ENCODE results near the gene PPCS. TPM values are rescaled to one million over a fixed set of nuclear protein-coding genes. Genes with fewer than 3 reads are reported as not detected.

The PPCS gene
- total RNA-seq, 1 donor from 2014 or later: 32.6 TPM

GRCh38 chr1:42450061-42450460 is 6.3 kb upstream of the PPCS start:
- Mint-ChIP-seq H3K27ac (ENCODE audit: unreplicated experiment) (no peak overlapping the region), H3K9me3 (no peaks in the 10 kb centered on the region), H3K4me3 (no peak overlapping the region), H3K27me3 (ENCODE audit: low read depth) (peaks cover 17% of the 10 kb centered on the region), H3K4me1 (no peaks in the 10 kb centered on the region), H3K36me3 (ENCODE audit: low read depth) (no peaks in the 10 kb centered on the region)
- no peak for TF ChIP-seq CTCF (conservative IDR thresholded peaks at IDR 0.05)
- no peak for DNase-seq (ENCODE audit: low read depth, low spot score)

GRCh38 chr1:42453386-42453785 is 3.0 kb upstream of the PPCS start:
- Mint-ChIP-seq H3K27me3 (ENCODE audit: low read depth) (peaks cover 14% of the 10 kb centered on the region), H3K9me3 (no peaks in the 10 kb centered on the region), H3K27ac (ENCODE audit: unreplicated experiment) (no peak overlapping the region), H3K4me3 (peak overlapping the region; percentile 39), H3K36me3 (ENCODE audit: low read depth) (peaks cover 3% of the 10 kb centered on the region), H3K4me1 (peaks cover 23% of the 10 kb centered on the region)
- TF ChIP-seq CTCF (conservative IDR thresholded peaks at IDR 0.05): no peak
- DNase-seq (ENCODE audit: low read depth, low spot score): no peak

- Mint-ChIP-seq H3K4me3 (peak overlapping the region; percentile 61), H3K27ac (ENCODE audit: unreplicated experiment) (no peak overlapping the region), H3K9me3 (no peaks in the 10 kb centered on the region), H3K36me3 (ENCODE audit: low read depth) (peaks cover 3% of the 10 kb centered on the region), H3K27me3 (ENCODE audit: low read depth) (peaks cover 14% of the 10 kb centered on the region), H3K4me1 (peaks cover 23% of the 10 kb centered on the region)
- no peak for DNase-seq (ENCODE audit: low read depth, low spot score)
- no peak for TF ChIP-seq CTCF (conservative IDR thresholded peaks at IDR 0.05)
These were observed 1.9 kb upstream of the PPCS start for GRCh38 chr1:42454403-42454802.

- peak; percentile 38 for DNase-seq (ENCODE audit: low read depth, low spot score)
- Mint-ChIP-seq H3K27me3 (ENCODE audit: low read depth) (peaks cover 10% of the 10 kb centered on the region), H3K27ac (ENCODE audit: unreplicated experiment) (peak overlapping the region; percentile 68), H3K36me3 (ENCODE audit: low read depth) (peaks cover 3% of the 10 kb centered on the region), H3K4me3 (peak overlapping the region; percentile 90), H3K4me1 (peaks cover 24% of the 10 kb centered on the region), H3K9me3 (no peaks in the 10 kb centered on the region)
- TF ChIP-seq CTCF (conservative IDR thresholded peaks at IDR 0.05): no peak
These were observed 379 bp downstream of the PPCS start for GRCh38 chr1:42456754-42457089.

- H3K36me3 Mint-ChIP-seq (ENCODE audit: low read depth): peaks cover 3% of the 10 kb centered on the region
- peak overlapping the region; percentile 39 for H3K4me3 Mint-ChIP-seq
- H3K9me3 Mint-ChIP-seq: no peaks in the 10 kb centered on the region
- no peak for DNase-seq (ENCODE audit: low read depth, low spot score)
- TF ChIP-seq CTCF (conservative IDR thresholded peaks at IDR 0.05): no peak
- H3K27me3 Mint-ChIP-seq (ENCODE audit: low read depth): no peaks in the 10 kb centered on the region
- H3K27ac Mint-ChIP-seq (ENCODE audit: unreplicated experiment): no peak overlapping the region
- H3K4me1 Mint-ChIP-seq: peaks cover 42% of the 10 kb centered on the region
These were observed 4.9 kb downstream of the PPCS start for GRCh38 chr1:42461196-42461595.

All from neural crest cell (in vitro differentiated cells).